DMS114 treated with DMSO at 0.1 percent for 48 hours (cell line): ENCODE data around the gene CDH15.
"Not testable (repeated sequence)": the region's sequence is repeated elsewhere in the genome, so short reads cannot be mapped to it uniquely, and the experiment has no call there.

Source experiments
- DNase-seq: peaks from one replicate; lab custom pipeline; 2025; ENCODE audit not compliant: unreplicated experiment; lab: John Stamatoyannopoulos, UW

The CDH15 gene

GRCh38 chr16:89224665-89225064, 53.1 kb downstream of the CDH15 start:
- DNase-seq = no peak

GRCh38 chr16:89230255-89230654, 58.7 kb downstream of the CDH15 start:
- DNase-seq = no peak

- DNase-seq = no peak
Measured at GRCh38 chr16:89232107-89232506, 60.6 kb downstream of the CDH15 start.

- DNase-seq = no peak
Measured at GRCh38 chr16:89233678-89234490, 62.3 kb downstream of the CDH15 start.

- DNase-seq = no peak
Measured at GRCh38 chr16:89237733-89238132, 66.2 kb downstream of the CDH15 start.

- peak; percentile 76 for DNase-seq
Measured at GRCh38 chr16:89241187-89242007, 69.8 kb downstream of the CDH15 start.

- DNase-seq = no peak
Measured at GRCh38 chr16:89242795-89243200, 71.2 kb downstream of the CDH15 start.

GRCh38 chr16:89243664-89244063, 72.1 kb downstream of the CDH15 start:
- no peak for DNase-seq

GRCh38 chr16:89244264-89244663, 72.7 kb downstream of the CDH15 start:
- DNase-seq = not testable (repeated sequence)

- no peak for DNase-seq
Measured at GRCh38 chr16:89244754-89245153, 73.2 kb downstream of the CDH15 start.
